ENCODE measurements around the gene SH3BP4. TPM values are rescaled to one million over a fixed set of nuclear protein-coding genes. Genes with fewer than 3 reads are reported as not detected.

Gene SH3BP4
- total and polyA plus RNA-seq, 10 of the 15 experiments (the other 5 are each of a cell fraction or from before 2014, with no cell fraction given), result 0.03 to 0.36 TPM; not detected in 8

GRCh38 chr2:235054919-235055318 is 103.1 kb downstream of the SH3BP4 start (continued):
- no peak for TF ChIP-seq ZNF592 (IDR thresholded peaks at IDR 0.05)
- no peak for TF ChIP-seq CHD2 (IDR thresholded peaks at IDR 0.05; ENCODE audit: borderline replicate concordance, low read depth, low read length)
- no peak for TF ChIP-seq YBX1 (IDR thresholded peaks at IDR 0.05)

- POLR2A ChIA-PET, result no interaction called here
- H3K4me3 ChIP-seq, result no peak overlapping the region
- H3K79me2 ChIP-seq (ENCODE audit: control insufficient read depth, insufficient read depth, low read length), result no peaks in the 10 kb centered on the region
- intact Hi-C loops (cut with micrococcal nuclease; ENCODE audit: unreplicated experiment), result no loop called here
- DNase-seq (ENCODE audit: low read depth, low spot score), result no peak
- TF ChIP-seq POU2F2 (IDR thresholded peaks at IDR 0.05; ENCODE audit: borderline replicate concordance, low read depth, low read length) (no peak), HDAC2 (IDR thresholded peaks at IDR 0.05) (no peak), CHD4 (IDR thresholded peaks at IDR 0.05) (no peak), TAF1 (IDR thresholded peaks at IDR 0.05; ENCODE audit: borderline replicate concordance, low read depth, low read length) (no peak), SMAD5 (IDR thresholded peaks at IDR 0.05; ENCODE audit: low read depth) (no peak), CTCF (IDR thresholded peaks at IDR 0.05 in 2 of 3, conservative IDR thresholded peaks at IDR 0.05 in 1 of 3; ENCODE audit: control insufficient read depth in 2 of 3, extremely low read depth in 1 of 3, insufficient read depth in 1 of 3, low read depth in 3 of 3, low read length in 3 of 3) (peak; percentile 11 to 21 (median 12); a peak in 3 of 6 replicates)
- H3K9me3 ChIP-seq (replicated peaks; ENCODE audit: control insufficient read depth, insufficient read depth, low read length), result no peaks in the 10 kb centered on the region
- H2AFZ ChIP-seq (ENCODE audit: control insufficient read depth, low read depth, low read length), result no peak overlapping the region
- WGBS (ENCODE audit: insufficient coverage, insufficient replicate concordance, low lambda C conversion rate, missing lambda C conversion rate), result 39% methylated on average over 12 of the region's 12 CpGs
- H3K4me2 ChIP-seq (ENCODE audit: control insufficient read depth, insufficient read depth), result no peak overlapping the region
- SMC1A ChIA-PET (ENCODE audit: uncharacterized antibody, unreplicated experiment), result no interaction called here
- no peak for ATAC-seq
- RAD21 ChIA-PET (ENCODE audit: unreplicated experiment), result no interaction called here
- no peaks in the 10 kb centered on the region for H3K36me3 ChIP-seq (ENCODE audit: control insufficient read depth in 2 of 2, insufficient read depth in 2 of 2, low read length in 1 of 2)
- H4K20me1 ChIP-seq (ENCODE audit: control insufficient read depth, insufficient read depth), result no peaks in the 10 kb centered on the region
- no peak for FAIRE-seq
- BruUV-seq (replicated peaks), result no TSS peak
- no peak overlapping the region for H3K9ac ChIP-seq (ENCODE audit: control insufficient read depth, insufficient read depth, low read length)
- H3K27me3 ChIP-seq (replicated peaks in 1 of 2; ENCODE audit: control insufficient read depth in 2 of 2, insufficient read depth in 2 of 2, low read length in 1 of 2), result no peaks in the 10 kb centered on the region; a peak in 1 of 4 replicates
- H3K27ac ChIP-seq (ENCODE audit: control insufficient read depth, insufficient read depth), result no peak overlapping the region
- CTCF ChIA-PET, result no interaction called here
- in situ Hi-C loops (cut with MboI), result no loop called here
- H3K4me1 ChIP-seq (ENCODE audit: control insufficient read depth, insufficient read depth, low read length), result no peaks in the 10 kb centered on the region
Measured at GRCh38 chr2:235055891-235056516, 104.2 kb downstream of the SH3BP4 start.

Measured in GM12878 (cell line).